NCI-H748 (cell line): Measurements from ENCODE around the gene ZMIZ1.

ENCODE experiments used
- DNase-seq: peaks from one replicate; lab custom pipeline; 2025; ENCODE audit not compliant: unreplicated experiment; lab: John Stamatoyannopoulos, UW

ZMIZ1 gene

DNA sequence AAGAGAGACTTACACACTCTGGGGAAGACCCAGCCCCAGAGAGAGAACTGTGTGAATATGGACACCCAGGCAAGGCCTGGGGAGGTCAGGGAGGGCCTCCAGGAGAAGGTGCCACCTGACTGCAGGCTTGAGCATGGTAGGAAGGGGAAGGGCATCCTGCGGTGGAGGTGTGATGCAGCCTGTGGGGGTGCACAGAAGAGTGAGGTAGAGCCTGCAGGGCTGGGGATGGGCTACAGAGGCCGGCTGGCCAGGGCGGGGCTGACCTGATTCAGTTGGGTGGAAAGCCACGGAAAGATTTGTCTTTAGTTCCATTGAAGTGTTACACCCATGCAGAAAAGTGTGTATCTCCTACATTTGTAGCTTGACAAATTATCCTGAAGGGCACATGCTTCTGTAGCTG lies 47.6 kb downstream of the ZMIZ1 start:
- DNase-seq, result no peak

GRCh38 chr10:79116801-79117723 lies 48.3 kb downstream of the ZMIZ1 start:
- DNase-seq, result peak; percentile 23

- DNase-seq, result no peak
These were observed 49.8 kb downstream of the ZMIZ1 start for GRCh38 chr10:79118286-79119202.

GRCh38 chr10:79119306-79119705 lies 50.5 kb downstream of the ZMIZ1 start:
- DNase-seq, result no peak

DNA sequence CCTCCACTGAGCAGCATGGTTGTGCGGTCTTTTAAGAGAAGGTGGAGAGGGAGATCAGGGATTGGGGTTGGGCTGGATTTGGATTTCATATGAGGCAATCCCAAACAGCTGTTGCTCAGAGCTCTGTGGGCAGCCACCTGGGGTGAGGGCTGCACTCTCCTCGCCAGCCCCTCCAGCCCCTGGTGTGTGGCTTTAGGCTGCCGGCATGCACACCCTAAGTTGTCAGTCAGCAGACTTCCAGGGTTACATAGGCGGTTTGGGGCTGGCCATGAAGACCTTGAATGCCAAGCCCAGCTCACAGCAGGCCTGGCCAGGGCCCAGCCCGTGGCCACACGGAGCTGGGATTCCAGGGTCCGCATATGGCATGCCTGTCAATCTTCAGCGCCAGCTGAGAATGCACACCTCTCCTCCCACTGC lies 54.8 kb downstream of the ZMIZ1 start:
- DNase-seq, result no peak

DNA sequence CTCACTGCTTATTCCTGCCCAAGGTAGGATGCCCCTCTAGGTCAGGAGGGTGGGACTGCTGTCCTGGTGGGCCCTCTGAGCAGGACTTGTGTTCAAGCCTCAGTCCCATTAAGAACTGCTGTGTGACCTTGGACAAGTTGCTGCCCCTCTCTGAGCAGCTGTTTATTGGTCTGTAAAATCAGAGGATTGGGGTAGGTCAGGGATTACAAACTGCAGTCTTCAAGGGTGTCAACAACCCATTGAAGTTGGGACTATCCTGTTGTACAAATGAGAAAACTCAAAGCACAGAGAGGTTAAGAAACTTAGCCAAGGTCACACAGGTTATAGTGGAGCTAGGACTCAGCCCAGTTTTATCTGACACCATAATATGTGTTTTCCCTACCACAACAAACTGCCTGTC lies 55.3 kb downstream of the ZMIZ1 start:
- no peak for DNase-seq

GRCh38 chr10:79125092-79125491 lies 56.3 kb downstream of the ZMIZ1 start:
- DNase-seq, result no peak

- DNase-seq, result no peak
These were observed 57.8 kb downstream of the ZMIZ1 start for GRCh38 chr10:79126351-79127080.

- DNase-seq, result peak; percentile 34
These were observed 58.6 kb downstream of the ZMIZ1 start for GRCh38 chr10:79127151-79127961.

DNA sequence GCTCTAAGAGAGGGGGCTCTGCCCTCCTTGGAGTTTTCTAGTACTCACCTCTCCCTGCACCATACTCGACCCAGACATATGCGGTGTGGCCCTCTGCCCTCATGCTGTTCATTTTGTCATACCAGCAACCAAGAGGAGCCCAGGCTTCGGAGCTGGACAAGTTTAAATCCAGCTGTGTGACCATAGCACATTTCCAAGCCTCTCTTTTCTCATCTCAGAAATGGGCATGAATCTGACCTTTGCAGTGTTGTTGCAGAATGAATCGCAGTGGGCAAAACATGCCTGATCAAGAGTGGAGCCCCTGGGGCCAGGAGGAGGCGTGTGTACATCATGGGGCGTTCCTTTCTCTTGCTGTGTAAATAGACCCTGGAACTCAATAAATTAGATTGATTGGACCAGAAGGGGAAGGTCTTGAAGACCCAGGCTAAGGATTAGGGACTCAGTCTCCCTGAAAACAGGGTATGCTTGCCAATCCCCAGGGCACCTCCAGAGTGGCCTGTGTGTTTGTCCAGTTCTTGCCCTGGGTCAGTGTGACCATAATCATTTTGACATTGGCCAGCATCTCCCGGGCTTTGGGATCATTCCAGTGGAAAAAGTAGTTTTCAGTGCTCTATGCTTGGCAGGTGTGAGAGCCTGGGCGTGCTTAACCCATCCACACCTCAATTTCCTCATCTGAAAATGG lies 59.6 kb downstream of the ZMIZ1 start:
- DNase-seq, result no peak

DNA sequence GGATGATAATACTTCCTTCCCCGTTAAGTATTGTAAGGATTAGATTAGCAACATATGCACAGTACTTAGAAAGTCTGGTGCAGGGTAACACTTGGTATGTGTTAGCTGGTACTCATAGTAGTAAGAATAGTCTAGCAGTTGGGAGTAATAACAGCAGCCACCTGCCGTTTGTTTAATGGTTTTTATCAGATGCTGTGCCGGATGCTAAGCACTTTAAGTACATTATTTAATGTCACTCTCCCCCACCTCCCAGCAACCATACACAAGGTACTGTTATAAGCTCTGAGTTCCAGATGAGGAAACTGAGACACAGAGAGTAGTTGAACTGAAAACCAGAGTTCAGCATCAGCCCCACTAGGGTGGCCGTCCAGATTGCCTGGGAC lies 60.1 kb downstream of the ZMIZ1 start:
- peak; percentile 18 for DNase-seq

GRCh38 chr10:79129361-79129997 lies 60.7 kb downstream of the ZMIZ1 start:
- DNase-seq, result no peak

- DNase-seq, result no peak
These were observed 61.5 kb downstream of the ZMIZ1 start for GRCh38 chr10:79130255-79130654.

- no peak for DNase-seq
These were observed 62.1 kb downstream of the ZMIZ1 start for GRCh38 chr10:79130846-79131245.

DNA sequence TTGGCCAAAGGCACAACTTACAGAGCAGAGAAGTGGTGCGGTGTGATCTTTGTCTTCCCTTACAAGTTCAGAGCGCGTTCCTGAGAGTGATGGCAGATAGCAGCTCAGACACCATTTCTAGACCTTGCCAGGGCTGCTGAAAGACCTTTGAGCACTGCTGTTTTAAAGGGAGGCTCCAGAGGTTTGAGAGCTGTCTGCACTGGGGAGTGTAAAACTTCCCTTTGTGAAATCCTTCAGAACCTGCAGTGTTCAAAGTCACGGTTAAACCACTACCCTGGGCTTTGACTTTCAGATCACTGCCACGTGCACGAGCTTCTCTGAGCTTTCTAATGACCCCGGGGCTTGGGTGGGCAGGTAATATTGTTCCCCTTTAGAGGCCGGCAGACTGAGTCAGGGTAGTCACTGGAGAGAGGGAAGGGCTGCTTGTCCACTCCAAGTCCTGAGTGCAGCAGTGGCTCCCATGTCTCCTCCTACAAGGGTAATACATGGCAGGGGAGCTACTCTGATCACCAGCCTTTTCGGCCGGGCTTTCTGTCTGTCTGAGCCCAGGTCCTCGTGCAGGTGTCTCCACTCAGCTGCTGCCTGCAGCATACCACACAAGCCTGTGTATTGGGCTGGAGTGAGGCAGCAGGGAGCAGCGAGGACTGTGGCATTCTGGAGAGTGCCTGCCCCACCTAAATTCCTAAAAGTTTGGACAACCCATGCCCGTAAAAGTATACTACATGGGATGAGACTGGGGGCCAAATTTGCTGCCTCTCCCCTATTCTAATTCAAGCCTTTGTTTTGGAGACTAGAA lies 63.3 kb downstream of the ZMIZ1 start:
- DNase-seq, result no peak

GRCh38 chr10:79132681-79133381 lies 64.1 kb downstream of the ZMIZ1 start:
- DNase-seq, result no peak

DNA sequence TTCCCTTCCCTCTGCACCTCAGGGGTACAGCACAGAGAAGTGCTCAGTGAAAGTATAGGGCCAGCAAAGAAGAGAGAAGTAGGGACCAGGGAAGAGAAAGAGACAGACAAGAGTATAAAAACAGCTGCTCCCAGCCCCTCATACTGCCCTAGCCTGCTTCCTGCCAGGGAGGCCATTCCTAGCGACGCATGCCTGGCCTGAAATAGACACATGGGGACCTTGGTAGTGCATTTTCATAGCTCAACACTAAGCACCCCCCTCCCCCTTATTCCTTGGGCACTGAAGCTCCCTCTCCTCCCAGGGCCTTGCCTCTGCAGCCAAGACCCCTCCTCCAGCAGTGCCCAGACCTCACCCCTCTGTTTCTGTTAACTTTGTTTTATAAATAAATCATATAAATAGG lies 64.7 kb downstream of the ZMIZ1 start:
- no peak for DNase-seq

GRCh38 chr10:79135790-79136189 lies 67.0 kb downstream of the ZMIZ1 start:
- no peak for DNase-seq
